ENCODE data around the gene DUSP22.

- TF ChIP-seq POLR2A (IDR thresholded peaks at IDR 0.05; ENCODE audit: low read length): no peak
- TF ChIP-seq BHLHE40 (IDR thresholded peaks at IDR 0.05; ENCODE audit: low read depth, low read length): no peak
- no peak for TF ChIP-seq RFX5 (IDR thresholded peaks at IDR 0.05)
- no peak for TF ChIP-seq CTCF (IDR thresholded peaks at IDR 0.05)
- no peak for TF ChIP-seq REST (IDR thresholded peaks at IDR 0.05)
- TF ChIP-seq JUN (IDR thresholded peaks at IDR 0.05): no peak
- no peak for TF ChIP-seq CEBPB (IDR thresholded peaks at IDR 0.05)
- TF ChIP-seq SMC3 (IDR thresholded peaks at IDR 0.05): peak; percentile 19; the same call in 1 of the 3 replicates
- TF ChIP-seq MAZ (IDR thresholded peaks at IDR 0.05; ENCODE audit: borderline replicate concordance, low read depth, low read length): no peak
- TF ChIP-seq NFE2L2 (conservative IDR thresholded peaks at IDR 0.05; ENCODE audit: low read length): no peak
- TF ChIP-seq HMGXB4 (CRISPR knock-in tag; IDR thresholded peaks at IDR 0.05; ENCODE audit: borderline replicate concordance): no peak
- no peak for TF ChIP-seq RCOR1 (IDR thresholded peaks at IDR 0.05; ENCODE audit: low read depth, low read length)
- TF ChIP-seq E2F6 (IDR thresholded peaks at IDR 0.05; ENCODE audit: borderline replicate concordance, low read depth): no peak
Observed at GRCh38 chr6:389622-390021, 97.3 kb downstream of the DUSP22 start.
